ENCODE measurements around the gene POLR3H. TPM values are rescaled to one million over a fixed set of nuclear protein-coding genes. Genes with fewer than 3 reads are reported as not detected.
A peak's percentile ranks its signal among the peaks of the same experiment; 100 is the strongest.

The POLR3H gene
- polyA plus RNA-seq, 1 donor from 2014 or later, result 28.0 TPM

DNA sequence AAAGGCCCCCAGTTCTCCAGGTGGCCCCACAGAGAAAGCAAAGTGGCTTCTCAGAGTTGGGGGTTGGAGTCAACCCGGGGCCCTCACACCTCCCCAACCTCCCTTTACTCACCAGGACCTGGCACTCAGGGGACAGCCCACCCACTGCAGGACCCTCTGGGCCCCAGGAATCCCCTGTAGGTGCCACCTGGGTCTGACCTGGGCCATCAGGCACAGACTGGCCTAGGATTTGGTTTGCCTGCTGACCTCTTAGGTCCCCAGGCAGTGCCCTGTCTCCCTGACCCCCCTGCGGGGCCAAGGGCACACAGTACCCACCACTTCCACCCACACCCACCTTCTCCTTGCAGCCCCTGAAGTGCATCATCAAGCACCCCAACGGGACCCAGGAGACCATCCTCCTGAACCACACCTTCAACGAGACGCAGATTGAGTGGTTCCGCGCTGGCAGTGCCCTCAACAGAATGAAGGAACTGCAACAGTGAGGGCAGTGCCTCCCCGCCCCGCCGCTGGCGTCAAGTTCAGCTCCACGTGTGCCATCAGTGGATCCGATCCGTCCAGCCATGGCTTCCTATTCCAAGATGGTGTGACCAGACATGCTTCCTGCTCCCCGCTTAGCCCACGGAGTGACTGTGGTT lies 16.0 kb downstream of the POLR3H start:
- Histone ChIP-seq H3K4me2 (ENCODE audit: low read length) (no peak overlapping the region), H3K4me3 (ENCODE audit: low read length) (no peak overlapping the region), H3K9me3 (ENCODE audit: low read length) (no peaks in the 10 kb centered on the region), H3K79me2 (replicated peaks; ENCODE audit: insufficient read depth, low read length) (no peaks in the 10 kb centered on the region), H2AFZ (ENCODE audit: low read depth, low read length) (no peak overlapping the region), H3F3A (ENCODE audit: insufficient read depth, low read length, poor library complexity, severe bottlenecking) (no peaks in the 10 kb centered on the region), H3K9ac (ENCODE audit: low read length) (no peak overlapping the region), H3K27ac (ENCODE audit: low read length) (no peak overlapping the region), H3K36me3 (ENCODE audit: insufficient read depth, low read length) (no peaks in the 10 kb centered on the region), H4K20me1 (ENCODE audit: insufficient read depth) (no peaks in the 10 kb centered on the region), H3K9me2 (ENCODE audit: insufficient read depth, low read length) (no peaks in the 10 kb centered on the region), H3K27me3 (ENCODE audit: insufficient read depth, low read depth, low read length) (no peaks in the 10 kb centered on the region)
- TF ChIP-seq, protein P1, sequence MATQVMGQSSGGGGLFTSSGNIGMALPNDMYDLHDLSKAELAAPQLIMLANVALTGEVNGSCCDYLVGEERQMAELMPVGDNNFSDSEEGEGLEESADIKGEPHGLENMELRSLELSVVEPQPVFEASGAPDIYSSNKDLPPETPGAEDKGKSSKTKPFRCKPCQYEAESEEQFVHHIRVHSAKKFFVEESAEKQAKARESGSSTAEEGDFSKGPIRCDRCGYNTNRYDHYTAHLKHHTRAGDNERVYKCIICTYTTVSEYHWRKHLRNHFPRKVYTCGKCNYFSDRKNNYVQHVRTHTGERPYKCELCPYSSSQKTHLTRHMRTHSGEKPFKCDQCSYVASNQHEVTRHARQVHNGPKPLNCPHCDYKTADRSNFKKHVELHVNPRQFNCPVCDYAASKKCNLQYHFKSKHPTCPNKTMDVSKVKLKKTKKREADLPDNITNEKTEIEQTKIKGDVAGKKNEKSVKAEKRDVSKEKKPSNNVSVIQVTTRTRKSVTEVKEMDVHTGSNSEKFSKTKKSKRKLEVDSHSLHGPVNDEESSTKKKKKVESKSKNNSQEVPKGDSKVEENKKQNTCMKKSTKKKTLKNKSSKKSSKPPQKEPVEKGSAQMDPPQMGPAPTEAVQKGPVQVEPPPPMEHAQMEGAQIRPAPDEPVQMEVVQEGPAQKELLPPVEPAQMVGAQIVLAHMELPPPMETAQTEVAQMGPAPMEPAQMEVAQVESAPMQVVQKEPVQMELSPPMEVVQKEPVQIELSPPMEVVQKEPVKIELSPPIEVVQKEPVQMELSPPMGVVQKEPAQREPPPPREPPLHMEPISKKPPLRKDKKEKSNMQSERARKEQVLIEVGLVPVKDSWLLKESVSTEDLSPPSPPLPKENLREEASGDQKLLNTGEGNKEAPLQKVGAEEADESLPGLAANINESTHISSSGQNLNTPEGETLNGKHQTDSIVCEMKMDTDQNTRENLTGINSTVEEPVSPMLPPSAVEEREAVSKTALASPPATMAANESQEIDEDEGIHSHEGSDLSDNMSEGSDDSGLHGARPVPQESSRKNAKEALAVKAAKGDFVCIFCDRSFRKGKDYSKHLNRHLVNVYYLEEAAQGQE (IDR thresholded peaks at IDR 0.05; ENCODE audit: borderline replicate concordance), result no peak
- TF ChIP-seq, protein P2, sequence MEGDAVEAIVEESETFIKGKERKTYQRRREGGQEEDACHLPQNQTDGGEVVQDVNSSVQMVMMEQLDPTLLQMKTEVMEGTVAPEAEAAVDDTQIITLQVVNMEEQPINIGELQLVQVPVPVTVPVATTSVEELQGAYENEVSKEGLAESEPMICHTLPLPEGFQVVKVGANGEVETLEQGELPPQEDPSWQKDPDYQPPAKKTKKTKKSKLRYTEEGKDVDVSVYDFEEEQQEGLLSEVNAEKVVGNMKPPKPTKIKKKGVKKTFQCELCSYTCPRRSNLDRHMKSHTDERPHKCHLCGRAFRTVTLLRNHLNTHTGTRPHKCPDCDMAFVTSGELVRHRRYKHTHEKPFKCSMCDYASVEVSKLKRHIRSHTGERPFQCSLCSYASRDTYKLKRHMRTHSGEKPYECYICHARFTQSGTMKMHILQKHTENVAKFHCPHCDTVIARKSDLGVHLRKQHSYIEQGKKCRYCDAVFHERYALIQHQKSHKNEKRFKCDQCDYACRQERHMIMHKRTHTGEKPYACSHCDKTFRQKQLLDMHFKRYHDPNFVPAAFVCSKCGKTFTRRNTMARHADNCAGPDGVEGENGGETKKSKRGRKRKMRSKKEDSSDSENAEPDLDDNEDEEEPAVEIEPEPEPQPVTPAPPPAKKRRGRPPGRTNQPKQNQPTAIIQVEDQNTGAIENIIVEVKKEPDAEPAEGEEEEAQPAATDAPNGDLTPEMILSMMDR (IDR thresholded peaks at IDR 0.05; ENCODE audit: poor library complexity, severe bottlenecking), result no peak
- TF ChIP-seq EP300 (conservative IDR thresholded peaks at IDR 0.05; ENCODE audit: poor library complexity, severe bottlenecking) (no peak), RAD21 (conservative IDR thresholded peaks at IDR 0.05) (no peak), MXI1 (conservative IDR thresholded peaks at IDR 0.05; ENCODE audit: poor library complexity, severe bottlenecking) (no peak), EZH2 (IDR thresholded peaks at IDR 0.05; ENCODE audit: borderline replicate concordance, insufficient read depth, low read length, poor library complexity, severe bottlenecking) (no peak), POLR2AphosphoS5 (IDR thresholded peaks at IDR 0.05) (no peak), SMC3 (conservative IDR thresholded peaks at IDR 0.05; ENCODE audit: poor library complexity) (no peak)

DNA sequence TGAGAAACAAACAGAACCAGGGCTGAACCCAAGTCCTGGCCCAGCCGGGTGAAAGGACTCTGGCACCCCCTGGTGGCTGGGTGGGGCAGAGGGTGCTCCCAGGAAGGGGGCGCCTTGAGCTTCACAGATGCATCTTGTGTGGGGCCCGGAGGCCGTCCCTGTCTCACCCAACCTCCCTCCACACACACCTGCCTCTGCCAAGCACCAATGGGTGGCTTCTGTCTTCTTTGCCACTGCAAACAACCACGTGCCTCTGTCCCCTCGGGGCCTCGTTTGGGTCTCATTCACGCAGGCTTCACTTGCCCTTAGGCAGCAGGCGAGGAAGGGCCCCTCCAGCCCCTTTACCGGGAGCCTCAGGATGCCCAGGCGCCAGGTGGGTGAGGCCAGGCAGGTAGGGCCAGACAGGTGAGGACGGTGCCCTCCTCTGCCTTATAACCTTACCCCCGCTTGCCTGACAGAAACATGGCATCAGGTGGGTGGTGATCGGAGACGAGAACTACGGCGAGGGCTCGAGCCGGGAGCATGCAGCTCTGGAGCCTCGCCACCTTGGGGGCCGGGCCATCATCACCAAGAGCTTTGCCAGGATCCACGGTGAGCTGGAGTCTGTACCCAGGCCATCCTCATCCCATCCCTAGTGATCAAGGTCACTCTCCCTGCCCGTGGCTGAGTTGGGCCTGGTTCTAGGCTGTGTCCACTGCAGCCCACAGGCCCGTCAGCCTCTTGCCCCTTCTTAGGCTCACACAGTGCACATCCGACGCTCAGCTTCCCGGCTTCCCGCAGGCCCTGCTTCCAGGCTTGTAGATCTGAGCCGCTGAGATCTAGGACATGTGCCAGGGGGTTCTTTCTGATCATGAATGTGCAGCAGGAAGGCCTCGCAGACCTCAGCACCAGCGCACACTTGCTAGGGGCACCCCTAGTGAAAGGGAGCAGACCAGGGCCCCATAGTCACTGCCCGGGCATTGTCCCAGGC lies 17.2 kb downstream of the POLR3H start:
- Histone ChIP-seq H3K4me3 (ENCODE audit: low read length) (no peak overlapping the region), H3K27ac (ENCODE audit: low read length) (no peak overlapping the region), H2AFZ (ENCODE audit: low read depth, low read length) (no peak overlapping the region), H3K4me2 (ENCODE audit: low read length) (no peak overlapping the region), H3K9ac (ENCODE audit: low read length) (no peak overlapping the region), H4K20me1 (ENCODE audit: insufficient read depth) (no peaks in the 10 kb centered on the region), H3F3A (ENCODE audit: insufficient read depth, low read length, poor library complexity, severe bottlenecking) (no peaks in the 10 kb centered on the region), H3K9me3 (ENCODE audit: low read length) (no peaks in the 10 kb centered on the region), H3K27me3 (ENCODE audit: insufficient read depth, low read depth, low read length) (no peaks in the 10 kb centered on the region), H3K36me3 (ENCODE audit: insufficient read depth, low read length) (no peaks in the 10 kb centered on the region), H3K9me2 (ENCODE audit: insufficient read depth, low read length) (no peaks in the 10 kb centered on the region), H3K79me2 (replicated peaks; ENCODE audit: insufficient read depth, low read length) (no peaks in the 10 kb centered on the region)
- TF ChIP-seq POLR2AphosphoS5 (IDR thresholded peaks at IDR 0.05) (no peak), SMC3 (conservative IDR thresholded peaks at IDR 0.05; ENCODE audit: poor library complexity) (peak; percentile 33), RAD21 (conservative IDR thresholded peaks at IDR 0.05) (peak; percentile 42), EZH2 (IDR thresholded peaks at IDR 0.05; ENCODE audit: borderline replicate concordance, insufficient read depth, low read length, poor library complexity, severe bottlenecking) (no peak), MXI1 (conservative IDR thresholded peaks at IDR 0.05; ENCODE audit: poor library complexity, severe bottlenecking) (no peak), TAF1 (IDR thresholded peaks at IDR 0.05; ENCODE audit: low read depth) (no peak), EP300 (conservative IDR thresholded peaks at IDR 0.05; ENCODE audit: poor library complexity, severe bottlenecking) (no peak)
- TF ChIP-seq, protein P1 (IDR thresholded peaks at IDR 0.05; ENCODE audit: borderline replicate concordance), result no peak
- TF ChIP-seq, protein P2 (IDR thresholded peaks at IDR 0.05; ENCODE audit: poor library complexity, severe bottlenecking), result peak; percentile 65

Measured in neural cell (in vitro differentiated cells).